ENCODE measurements around the gene RAB26.

- TF ChIP-seq POLR2AphosphoS5 (IDR thresholded peaks at IDR 0.05; ENCODE audit: borderline replicate concordance, low read depth, low read length) (no peak), EZH2 (IDR thresholded peaks at IDR 0.05) (no peak), FOXP2 (optimal IDR thresholded peaks at IDR 0.05; ENCODE audit: control extremely low read depth, extremely low read length, insufficient read depth) (no peak)
These were observed 26.1 kb downstream of the RAB26 start for GRCh38 chr16:2174396-2175131.
